Activated CD8-positive, alpha-beta memory T cell treated with anti-CD3 and anti-CD28 coated beads, Interleukin-2, amount 10 ng/mL, durations not matched to agents 7 days and 5 days (primary cell): ENCODE measurements around the gene BTD. TPM values are rescaled to one million over a fixed set of nuclear protein-coding genes. Genes with fewer than 3 reads are reported as not detected.

Experiments
- ATAC-seq: fragments of 150-1000 bp; cut with Tn5 transposase; one replicate; pipeline ENCODE4 v1.10.0; 2021; ENCODE audit warnings: moderate library complexity
- CTCF ChIA-PET: fragments of 350-600 bp; sonication (Branson Sonifier 250); formaldehyde crosslinking; loops from one replicate; lab custom pipeline; 2021; ENCODE audit warnings: antibody characterized with exemption; lab: Charles Lee
- DNase-seq: peaks from one replicate; pipeline ENCODE4 v3.0.0-alpha.2; 2020
- H3K27ac Mint-ChIP-seq: one replicate; pipeline ENCODE4 v1.8.0; 2021; ENCODE audit warnings: mild to moderate bottlenecking, mixed read lengths
- H3K27me3 Mint-ChIP-seq: one replicate; pipeline ENCODE4 v1.8.0; 2021; ENCODE audit warnings: mixed read lengths
- H3K36me3 Mint-ChIP-seq: one replicate; pipeline ENCODE4 v1.8.0; 2021; ENCODE audit warnings: mild to moderate bottlenecking, mixed read lengths
- H3K4me1 Mint-ChIP-seq: one replicate; pipeline ENCODE4 v1.8.0; 2021; ENCODE audit warnings: mixed read lengths
- H3K4me3 Mint-ChIP-seq: one replicate; pipeline ENCODE4 v1.8.0; 2021; ENCODE audit warnings: mild to moderate bottlenecking, moderate library complexity, mixed read lengths
- H3K9me3 Mint-ChIP-seq: one replicate; pipeline ENCODE4 v1.8.0; 2022; ENCODE audit warnings: low read depth, mixed read lengths
- total RNA-seq, 2 experiments: library from RNA; stranded (reverse); gene quantifications; one replicate each; pipeline ENCODE4 v1.2.3, GENCODE V29; 2021

BTD gene, protein sequence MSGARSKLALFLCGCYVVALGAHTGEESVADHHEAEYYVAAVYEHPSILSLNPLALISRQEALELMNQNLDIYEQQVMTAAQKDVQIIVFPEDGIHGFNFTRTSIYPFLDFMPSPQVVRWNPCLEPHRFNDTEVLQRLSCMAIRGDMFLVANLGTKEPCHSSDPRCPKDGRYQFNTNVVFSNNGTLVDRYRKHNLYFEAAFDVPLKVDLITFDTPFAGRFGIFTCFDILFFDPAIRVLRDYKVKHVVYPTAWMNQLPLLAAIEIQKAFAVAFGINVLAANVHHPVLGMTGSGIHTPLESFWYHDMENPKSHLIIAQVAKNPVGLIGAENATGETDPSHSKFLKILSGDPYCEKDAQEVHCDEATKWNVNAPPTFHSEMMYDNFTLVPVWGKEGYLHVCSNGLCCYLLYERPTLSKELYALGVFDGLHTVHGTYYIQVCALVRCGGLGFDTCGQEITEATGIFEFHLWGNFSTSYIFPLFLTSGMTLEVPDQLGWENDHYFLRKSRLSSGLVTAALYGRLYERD
- 1 to 10 TPM; 5.2 to 6.2 TPM for total RNA-seq

DNA sequence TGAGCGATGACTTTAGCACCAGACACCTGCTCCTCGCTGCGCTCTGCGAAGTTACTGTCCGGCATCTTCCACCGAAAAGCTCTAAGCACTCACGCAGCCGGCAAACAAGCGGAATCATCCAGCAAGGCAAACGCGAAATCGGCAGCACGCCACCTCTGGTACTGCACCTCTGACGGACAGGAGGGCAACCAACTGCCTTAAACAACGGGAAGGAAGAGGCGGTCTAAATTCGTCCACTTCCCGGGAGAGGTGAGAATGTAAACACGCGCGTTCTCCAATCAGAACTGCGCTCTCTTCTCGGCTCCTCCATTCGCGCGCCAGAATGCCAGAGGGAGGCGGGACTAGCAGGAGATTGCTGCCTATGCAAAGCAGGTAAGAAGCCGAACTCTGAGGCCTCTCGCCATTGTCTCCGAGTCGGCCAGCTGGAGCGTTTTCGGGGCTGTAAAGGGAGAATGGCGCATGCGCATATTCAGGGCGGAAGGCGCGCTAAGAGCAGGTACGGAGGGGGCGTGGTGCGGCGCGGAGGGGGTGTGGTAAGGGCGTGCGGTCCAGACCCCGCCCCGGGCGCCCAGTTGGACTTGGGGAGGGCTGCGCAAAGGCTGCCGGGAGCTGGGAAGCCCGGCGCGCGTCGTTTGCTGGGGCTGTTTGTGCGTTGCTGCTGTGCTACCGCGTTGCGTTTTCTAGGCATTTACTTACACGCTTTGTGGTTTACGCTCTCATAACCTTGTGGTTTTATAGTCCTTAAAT is at the start of gene BTD, which contains the start of gene HACL1:
TSS of gene BTD (plus strand) at position 347 of the 747 bp plus-strand sequence. CDS start 33,695 bp downstream, outside the sequence.
TSS of gene HACL1 (minus strand) at position 171 of the 747 bp plus-strand sequence. CDS start at position 65, 106 bp downstream.
- Mint-ChIP-seq H3K27ac (peak within 1 kb of the TSS; percentile 92), H3K4me3 (peak within 1 kb of the TSS; percentile 100), H3K9me3 (peaks cover 2% of the 10 kb centered on the region), H3K27me3 (no peaks in the 10 kb centered on the region), H3K36me3 (peaks cover 39% of the 10 kb centered on the region), H3K4me1 (peaks cover 29% of the 10 kb centered on the region)
- DNase-seq (peak; percentile 99), ATAC-seq (peak; percentile 94)
- CTCF ChIA-PET: interaction anchor here (0.9 to 1.7 kb wide), 7 partner anchors 13 to 397 kb away, joined by 3 to 7 read pairs (median 4); partner anchors contain the start of gene ANKRD28

- no peaks in the 10 kb centered on the region for H3K27me3 Mint-ChIP-seq
- H3K4me1 Mint-ChIP-seq: peaks cover 12% of the 10 kb centered on the region
- H3K9me3 Mint-ChIP-seq: peaks cover under 1% of the 10 kb centered on the region
- no peak overlapping the region for H3K4me3 Mint-ChIP-seq
- no peak for DNase-seq
- no peak for ATAC-seq
- CTCF ChIA-PET: interaction anchor here (1.3 kb wide), 1 partner anchor 10 kb away, joined by 5 read pairs; no protein-coding TSS in a partner anchor
- H3K36me3 Mint-ChIP-seq: peaks cover 13% of the 10 kb centered on the region
- H3K27ac Mint-ChIP-seq: no peak overlapping the region
Measured at GRCh38 chr3:15551902-15552301, 49.6 kb upstream of the BTD start.

GRCh38 chr3:15553749-15554148 is 47.8 kb upstream of the BTD start:
- no peak for ATAC-seq
- no peak overlapping the region for H3K4me3 Mint-ChIP-seq
- CTCF ChIA-PET: interaction anchor here (2.1 to 6.0 kb wide), 2 partner anchors 9 to 287 kb away, joined by 6 to 55 read pairs; no protein-coding TSS in a partner anchor
- H3K9me3 Mint-ChIP-seq: no peaks in the 10 kb centered on the region
- H3K27ac Mint-ChIP-seq: no peak overlapping the region
- peaks cover 21% of the 10 kb centered on the region for H3K4me1 Mint-ChIP-seq
- H3K36me3 Mint-ChIP-seq: peaks cover 8% of the 10 kb centered on the region
- H3K27me3 Mint-ChIP-seq: no peaks in the 10 kb centered on the region
- no peak for DNase-seq

- H3K4me1 Mint-ChIP-seq: peaks cover 21% of the 10 kb centered on the region
- H3K4me3 Mint-ChIP-seq: peak overlapping the region; percentile 19
- ATAC-seq: peak; percentile 62
- no peak for DNase-seq
- H3K27me3 Mint-ChIP-seq: no peaks in the 10 kb centered on the region
- peak overlapping the region; percentile 77 for H3K27ac Mint-ChIP-seq
- peaks cover 2% of the 10 kb centered on the region for H3K36me3 Mint-ChIP-seq
- CTCF ChIA-PET: interaction anchor here (0.7 to 6.0 kb wide), 28 partner anchors 14 to 505 kb away, joined by 3 to 55 read pairs (median 3); partner anchors contain the start of gene RBSN
- no peaks in the 10 kb centered on the region for H3K9me3 Mint-ChIP-seq
Measured at GRCh38 chr3:15556512-15556911, 45.0 kb upstream of the BTD start.

DNA sequence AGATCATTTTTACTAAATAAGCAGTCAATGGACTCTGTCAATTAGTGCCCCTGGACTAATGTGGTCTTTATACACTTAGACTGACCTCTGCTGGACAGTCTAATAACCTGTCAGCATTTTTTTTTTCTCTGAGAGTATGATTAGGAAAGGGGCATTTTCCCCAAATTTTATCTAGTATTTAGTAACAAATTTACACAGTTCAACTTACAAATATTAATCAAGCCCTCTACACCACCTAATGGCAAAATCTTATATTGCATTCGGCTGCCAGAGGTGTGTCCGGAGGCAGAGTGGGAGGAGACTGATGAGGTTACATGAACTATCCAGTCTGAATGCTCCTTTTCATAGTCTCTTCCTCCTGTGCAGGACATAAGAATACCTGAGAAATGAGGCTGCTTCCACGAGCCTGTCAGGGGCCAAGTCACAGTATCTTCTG is 44.0 kb upstream of the BTD start:
- Mint-ChIP-seq H3K4me3 (no peak overlapping the region), H3K27me3 (no peaks in the 10 kb centered on the region), H3K36me3 (peaks cover 4% of the 10 kb centered on the region), H3K27ac (peak overlapping the region; percentile 66), H3K4me1 (peaks cover 21% of the 10 kb centered on the region), H3K9me3 (no peaks in the 10 kb centered on the region)
- ATAC-seq: peak; percentile 97
- CTCF ChIA-PET: interaction anchor here (0.6 to 6.0 kb wide), 30 partner anchors 14 to 506 kb away, joined by 3 to 55 read pairs (median 4); partner anchors contain the start of gene RBSN
- DNase-seq: peak; percentile 86

GRCh38 chr3:15558581-15558980 is 43.0 kb upstream of the BTD start:
- peaks cover 11% of the 10 kb centered on the region for H3K36me3 Mint-ChIP-seq
- H3K4me3 Mint-ChIP-seq: no peak overlapping the region
- H3K4me1 Mint-ChIP-seq: peaks cover 21% of the 10 kb centered on the region
- no peak overlapping the region for H3K27ac Mint-ChIP-seq
- H3K27me3 Mint-ChIP-seq: no peaks in the 10 kb centered on the region
- CTCF ChIA-PET: interaction anchor here (0.6 to 6.0 kb wide), 12 partner anchors 8 to 356 kb away, joined by 3 to 55 read pairs (median 4); no protein-coding TSS in a partner anchor
- ATAC-seq: no peak
- no peaks in the 10 kb centered on the region for H3K9me3 Mint-ChIP-seq
- no peak for DNase-seq

DNA sequence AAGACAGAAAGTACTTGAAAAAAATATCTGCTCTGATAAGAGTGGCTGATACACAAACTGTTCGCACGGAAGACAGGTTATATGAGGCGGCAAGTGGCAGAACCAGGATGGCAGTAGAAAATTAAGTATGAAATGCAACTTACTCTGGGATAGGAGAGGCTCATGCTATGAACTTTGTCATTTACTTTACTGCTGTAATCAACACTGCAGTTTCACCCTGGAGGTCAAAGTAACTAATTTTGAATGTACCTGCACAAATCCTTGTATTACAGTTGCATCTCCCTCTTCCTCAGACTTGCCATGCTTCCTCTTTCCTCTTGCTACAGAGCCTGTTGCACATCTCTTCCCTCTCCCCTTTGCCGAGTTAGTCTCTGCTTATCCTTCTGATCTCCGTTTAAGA is 39.0 kb upstream of the BTD start:
- CTCF ChIA-PET: no interaction called here
- H3K27ac Mint-ChIP-seq: no peak overlapping the region

GRCh38 chr3:15563190-15563589 is 38.4 kb upstream of the BTD start:
- Mint-ChIP-seq H3K9me3 (no peaks in the 10 kb centered on the region), H3K4me3 (no peak overlapping the region), H3K27ac (no peak overlapping the region), H3K36me3 (peaks cover 39% of the 10 kb centered on the region), H3K4me1 (peaks cover 9% of the 10 kb centered on the region), H3K27me3 (no peaks in the 10 kb centered on the region)
- ATAC-seq (no peak), DNase-seq (no peak)
- CTCF ChIA-PET: no interaction called here

More for the DNA sequence above, 39.0 kb upstream of the BTD start:
- no peaks in the 10 kb centered on the region for H3K27me3 Mint-ChIP-seq
- peaks cover 9% of the 10 kb centered on the region for H3K4me1 Mint-ChIP-seq
- ATAC-seq: no peak
- no peak for DNase-seq
- H3K4me3 Mint-ChIP-seq: no peak overlapping the region
- H3K36me3 Mint-ChIP-seq: peaks cover 33% of the 10 kb centered on the region
- H3K9me3 Mint-ChIP-seq: no peaks in the 10 kb centered on the region

DNA sequence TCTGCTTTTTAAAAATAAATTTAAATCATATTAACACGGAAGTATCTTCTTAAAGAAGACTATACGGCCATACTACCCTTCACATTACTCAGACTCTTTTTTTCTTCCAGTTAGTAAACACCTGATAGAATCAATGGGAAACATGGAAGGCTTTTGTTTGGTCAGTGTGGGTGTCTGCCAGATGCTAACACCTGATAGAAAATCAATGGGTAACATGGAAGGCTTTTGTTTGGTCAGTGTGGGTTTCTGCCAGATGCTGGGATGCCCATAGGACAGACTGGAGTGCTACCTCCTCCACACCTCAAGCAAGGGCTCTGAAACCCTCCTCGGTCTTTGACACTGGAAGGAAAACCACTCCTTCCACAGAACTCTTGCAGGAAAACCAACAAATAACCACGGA is 29.4 kb upstream of the BTD start:
- Mint-ChIP-seq H3K27me3 (no peaks in the 10 kb centered on the region), H3K4me3 (no peak overlapping the region), H3K4me1 (peaks cover 19% of the 10 kb centered on the region), H3K27ac (no peak overlapping the region), H3K9me3 (no peaks in the 10 kb centered on the region), H3K36me3 (peaks cover 31% of the 10 kb centered on the region)
- no peak for ATAC-seq
- CTCF ChIA-PET: interaction anchor here (0.7 to 1.0 kb wide), 2 partner anchors 14 to 379 kb away, joined by 3 to 5 read pairs; no protein-coding TSS in a partner anchor
- DNase-seq: no peak

DNA sequence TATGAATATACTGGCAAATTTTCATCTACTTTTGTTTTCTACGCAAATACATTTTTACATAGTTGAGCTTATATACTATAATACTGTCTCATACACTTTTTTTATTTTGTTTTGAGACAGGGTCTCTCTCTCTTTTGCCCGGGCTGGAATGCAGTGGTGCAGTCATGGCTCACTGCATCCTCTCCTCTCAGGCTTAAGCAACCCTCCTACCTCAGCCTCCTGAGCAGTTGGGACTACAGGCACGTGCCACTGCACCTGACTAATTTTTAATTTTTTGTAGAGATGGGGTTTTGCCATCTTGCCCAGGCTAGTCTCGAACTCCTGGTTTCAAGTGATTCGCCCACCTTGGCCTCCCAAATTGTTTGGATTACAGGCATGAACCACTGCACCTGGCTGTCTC is 26.1 kb upstream of the BTD start:
- peaks cover 12% of the 10 kb centered on the region for H3K36me3 Mint-ChIP-seq
- H3K4me1 Mint-ChIP-seq: peaks cover 6% of the 10 kb centered on the region
- DNase-seq (no peak), ATAC-seq (no peak)
- no peaks in the 10 kb centered on the region for H3K27me3 Mint-ChIP-seq
- CTCF ChIA-PET: no interaction called here
- no peak overlapping the region for H3K27ac Mint-ChIP-seq
- H3K9me3 Mint-ChIP-seq: no peaks in the 10 kb centered on the region
- H3K4me3 Mint-ChIP-seq: no peak overlapping the region

- ATAC-seq (no peak), DNase-seq (no peak)
- CTCF ChIA-PET: no interaction called here
- no peaks in the 10 kb centered on the region for H3K9me3 Mint-ChIP-seq
- peaks cover 7% of the 10 kb centered on the region for H3K36me3 Mint-ChIP-seq
- H3K27ac Mint-ChIP-seq: no peak overlapping the region
- H3K27me3 Mint-ChIP-seq: no peaks in the 10 kb centered on the region
- H3K4me3 Mint-ChIP-seq: no peak overlapping the region
- peaks cover 5% of the 10 kb centered on the region for H3K4me1 Mint-ChIP-seq
Measured at GRCh38 chr3:15576475-15576874, 25.1 kb upstream of the BTD start.

- Mint-ChIP-seq H3K27me3 (no peaks in the 10 kb centered on the region), H3K36me3 (peaks cover 8% of the 10 kb centered on the region)
Measured at GRCh38 chr3:15578289-15578867, 23.2 kb upstream of the BTD start.

More at GRCh38 chr3:15578289-15578867, 23.2 kb upstream of the BTD start:
- H3K4me3 Mint-ChIP-seq: no peak overlapping the region
- CTCF ChIA-PET: interaction anchor here (0.8 to 1.6 kb wide), 2 partner anchors 10 to 50 kb away, joined by 3 read pairs; no protein-coding TSS in a partner anchor
- no peak for DNase-seq
- no peak overlapping the region for H3K27ac Mint-ChIP-seq
- H3K4me1 Mint-ChIP-seq: no peaks in the 10 kb centered on the region
- H3K9me3 Mint-ChIP-seq: no peaks in the 10 kb centered on the region
- ATAC-seq: no peak
